K562 (cell line): Measurements from ENCODE around the gene FAM171A1. TPM values are rescaled to one million over a fixed set of nuclear protein-coding genes. Genes with fewer than 3 reads are reported as not detected.

Experiments
- CBX5 ChIP-seq: IDR thresholded peaks from 2 replicates; pipeline ENCODE4 v1.6.1; 2014; ENCODE audit warnings: low read depth, borderline replicate concordance
- DACH1 ChIP-seq: fragments of 450-650 bp; IDR thresholded peaks from 2 replicates; pipeline ENCODE4 v1.6.1; 2018; ENCODE audit not compliant: partially characterized antibody
- JUND ChIP-seq, 2 experiments: IDR thresholded peaks; 2 replicates in 1 of 2; 3 replicates in 1 of 2; pipeline ENCODE4 v1.6.1; 2011; ENCODE audit warnings: borderline replicate concordance in 2 of 2, low read depth in 2 of 2, low read length in 2 of 2, improper control_type of control experiment in 1 of 2, missing biosample characterization in 1 of 2, missing genetic modification characterization in 1 of 2, missing genetic modification reagents in 1 of 2
- NFXL1 ChIP-seq: fragments of 450-650 bp; formaldehyde crosslinking; IDR thresholded peaks from 2 replicates; pipeline ENCODE4 v1.4.0; 2021; ENCODE audit warnings: mild to moderate bottlenecking
- POLR2A ChIP-seq: fragments of 450-650 bp; conservative IDR thresholded peaks from 2 replicates; pipeline ENCODE4 v1.6.1; 2016
- POLR3A ChIP-seq: IDR thresholded peaks from 2 replicates; pipeline ENCODE4 v1.6.1; 2011; ENCODE audit warnings: borderline replicate concordance, mild to moderate bottlenecking, moderate library complexity; ENCODE audit not compliant: insufficient read length, insufficient read depth; ENCODE audit errors: extremely low read depth
- PTRF ChIP-seq: fragments of 450-650 bp; IDR thresholded peaks from 2 replicates; pipeline ENCODE4 v1.6.1; 2016; ENCODE audit warnings: mild to moderate bottlenecking, missing genetic modification characterization, missing compliant biosample characterization
- RBM14 ChIP-seq: fragments of 200-400 bp; formaldehyde crosslinking; IDR thresholded peaks from 2 replicates; pipeline ENCODE4 v1.6.1; 2018; ENCODE audit warnings: low read depth, mild to moderate bottlenecking, low read length, moderate library complexity, borderline replicate concordance; ENCODE audit not compliant: insufficient read depth
- RBM39 ChIP-seq: fragments of 200-400 bp; formaldehyde crosslinking; optimal IDR thresholded peaks from 2 replicates; pipeline ENCODE3; 2018; ENCODE audit warnings: low read depth, low read length
- RUNX1 ChIP-seq: sonication (generic); IDR thresholded peaks from 2 replicates; pipeline ENCODE4 v1.6.1; 2016; ENCODE audit warnings: antibody characterized with exemption, low read depth
- STAT5A ChIP-seq: IDR thresholded peaks from 2 replicates; pipeline ENCODE4 v1.6.1; 2012; ENCODE audit warnings: low read length, inconsistent platforms, borderline replicate concordance
- ZNF766 ChIP-seq: fragments of 200-800 bp; sonication (Bioruptor generic); conservative IDR thresholded peaks from 2 replicates; pipeline ENCODE4 v1.6.1; 2016; ENCODE audit warnings: missing genetic modification characterization, missing compliant biosample characterization
- polyA plus RNA-seq, 8 experiments: library from polyadenylated mRNA; depleted of rRNA in 4 of 8; stranded (reverse) in 5 of 8; unstranded in 3 of 8; fragments of >200 nt; fragmentation: Nextera tagmentation in 2 of 8; fragmentation: Illumina TruSeq in 1 of 8; extraction: Ambion mirVana in 2 of 8; extraction: Trizol in 1 of 8; gene quantifications; 2 replicates each; pipeline versions ENCODE4 v1.2.1 to v1.2.3, GENCODE V29; 2011 to 2014; ENCODE audit warnings: inconsistent platforms in 1 of 8, missing spikeins in 1 of 8
- total RNA-seq, 7 experiments: library from RNA; depleted of rRNA in 6 of 7; stranded (reverse); fragments of >200 nt in 6 of 7; fragmentation: Illumina TruSeq in 2 of 7; extraction: Trizol in 2 of 7; gene quantifications; 2 replicates each; pipeline versions ENCODE4 v1.2.1 to v1.2.3, GENCODE V29; 2011 to 2021; ENCODE audit warnings: low replicate concordance in 1 of 7
- TF ChIP-seq, protein P1 (sequence below): sonication (generic); formaldehyde crosslinking; IDR thresholded peaks from 2 replicates; pipeline ENCODE4 v1.8.0; 2022; ENCODE audit warnings: mild to moderate bottlenecking, missing genetic modification reagents
- TF ChIP-seq, protein P2 (sequence below), 2 experiments: fragments of 150-350 bp in 1 of 2; IDR thresholded peaks; 2 replicates each; pipeline ENCODE4 v1.6.1; 2012 to 2016; ENCODE audit warnings: low read depth in 2 of 2, low read length in 2 of 2, mild to moderate bottlenecking in 1 of 2, moderate library complexity in 1 of 2
- TF ChIP-seq, protein P3 (sequence below): fragments of 250-450 bp; sonication (Bioruptor Pico); IDR thresholded peaks from 2 replicates; pipeline ENCODE4 v1.5.0; 2021
- TF ChIP-seq, protein P4 (sequence below): IDR thresholded peaks from 2 replicates; pipeline ENCODE4 v1.6.1; 2014; ENCODE audit warnings: antibody characterized with exemption

The FAM171A1 gene
- total and polyA plus RNA-seq, 9 of the 15 experiments (the other 6 are each of a cell fraction or from before 2014, with no cell fraction given), result 0.51 to 8.2 (median 4.8) TPM

DNA sequence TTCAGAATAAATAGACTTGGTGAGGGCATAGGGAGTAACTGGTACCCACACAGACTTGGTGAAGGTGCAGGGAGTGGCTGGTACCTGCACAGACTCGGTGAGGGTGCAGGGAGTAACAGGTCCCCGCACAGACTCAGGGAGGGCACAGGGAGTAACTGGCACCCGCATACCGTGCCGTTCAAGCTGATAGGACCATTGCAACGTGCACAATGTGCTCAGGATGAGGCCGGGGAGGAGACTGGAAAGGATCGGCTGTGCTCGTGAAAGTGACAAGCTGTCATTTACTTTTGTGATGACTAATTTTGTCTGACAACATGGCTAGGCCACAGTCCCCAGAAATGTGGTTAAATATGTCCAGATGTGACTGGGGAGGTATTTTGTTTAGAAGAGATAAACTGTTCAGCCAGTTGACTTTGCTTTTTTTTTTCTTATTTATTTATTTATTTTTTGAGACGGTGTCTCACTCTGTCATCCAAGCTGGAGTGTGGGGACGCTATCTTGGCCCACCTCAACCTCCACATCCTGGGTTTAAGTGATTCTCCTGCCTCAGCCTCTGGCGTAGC lies 126.4 kb downstream of the FAM171A1 start (continued):
- TF ChIP-seq, protein P1, sequence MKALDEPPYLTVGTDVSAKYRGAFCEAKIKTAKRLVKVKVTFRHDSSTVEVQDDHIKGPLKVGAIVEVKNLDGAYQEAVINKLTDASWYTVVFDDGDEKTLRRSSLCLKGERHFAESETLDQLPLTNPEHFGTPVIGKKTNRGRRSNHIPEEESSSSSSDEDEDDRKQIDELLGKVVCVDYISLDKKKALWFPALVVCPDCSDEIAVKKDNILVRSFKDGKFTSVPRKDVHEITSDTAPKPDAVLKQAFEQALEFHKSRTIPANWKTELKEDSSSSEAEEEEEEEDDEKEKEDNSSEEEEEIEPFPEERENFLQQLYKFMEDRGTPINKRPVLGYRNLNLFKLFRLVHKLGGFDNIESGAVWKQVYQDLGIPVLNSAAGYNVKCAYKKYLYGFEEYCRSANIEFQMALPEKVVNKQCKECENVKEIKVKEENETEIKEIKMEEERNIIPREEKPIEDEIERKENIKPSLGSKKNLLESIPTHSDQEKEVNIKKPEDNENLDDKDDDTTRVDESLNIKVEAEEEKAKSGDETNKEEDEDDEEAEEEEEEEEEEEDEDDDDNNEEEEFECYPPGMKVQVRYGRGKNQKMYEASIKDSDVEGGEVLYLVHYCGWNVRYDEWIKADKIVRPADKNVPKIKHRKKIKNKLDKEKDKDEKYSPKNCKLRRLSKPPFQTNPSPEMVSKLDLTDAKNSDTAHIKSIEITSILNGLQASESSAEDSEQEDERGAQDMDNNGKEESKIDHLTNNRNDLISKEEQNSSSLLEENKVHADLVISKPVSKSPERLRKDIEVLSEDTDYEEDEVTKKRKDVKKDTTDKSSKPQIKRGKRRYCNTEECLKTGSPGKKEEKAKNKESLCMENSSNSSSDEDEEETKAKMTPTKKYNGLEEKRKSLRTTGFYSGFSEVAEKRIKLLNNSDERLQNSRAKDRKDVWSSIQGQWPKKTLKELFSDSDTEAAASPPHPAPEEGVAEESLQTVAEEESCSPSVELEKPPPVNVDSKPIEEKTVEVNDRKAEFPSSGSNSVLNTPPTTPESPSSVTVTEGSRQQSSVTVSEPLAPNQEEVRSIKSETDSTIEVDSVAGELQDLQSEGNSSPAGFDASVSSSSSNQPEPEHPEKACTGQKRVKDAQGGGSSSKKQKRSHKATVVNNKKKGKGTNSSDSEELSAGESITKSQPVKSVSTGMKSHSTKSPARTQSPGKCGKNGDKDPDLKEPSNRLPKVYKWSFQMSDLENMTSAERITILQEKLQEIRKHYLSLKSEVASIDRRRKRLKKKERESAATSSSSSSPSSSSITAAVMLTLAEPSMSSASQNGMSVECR (CRISPR knock-in tag), result peak; percentile 61; the same call in 1 of the 2 replicates
- TF ChIP-seq, protein P2, sequence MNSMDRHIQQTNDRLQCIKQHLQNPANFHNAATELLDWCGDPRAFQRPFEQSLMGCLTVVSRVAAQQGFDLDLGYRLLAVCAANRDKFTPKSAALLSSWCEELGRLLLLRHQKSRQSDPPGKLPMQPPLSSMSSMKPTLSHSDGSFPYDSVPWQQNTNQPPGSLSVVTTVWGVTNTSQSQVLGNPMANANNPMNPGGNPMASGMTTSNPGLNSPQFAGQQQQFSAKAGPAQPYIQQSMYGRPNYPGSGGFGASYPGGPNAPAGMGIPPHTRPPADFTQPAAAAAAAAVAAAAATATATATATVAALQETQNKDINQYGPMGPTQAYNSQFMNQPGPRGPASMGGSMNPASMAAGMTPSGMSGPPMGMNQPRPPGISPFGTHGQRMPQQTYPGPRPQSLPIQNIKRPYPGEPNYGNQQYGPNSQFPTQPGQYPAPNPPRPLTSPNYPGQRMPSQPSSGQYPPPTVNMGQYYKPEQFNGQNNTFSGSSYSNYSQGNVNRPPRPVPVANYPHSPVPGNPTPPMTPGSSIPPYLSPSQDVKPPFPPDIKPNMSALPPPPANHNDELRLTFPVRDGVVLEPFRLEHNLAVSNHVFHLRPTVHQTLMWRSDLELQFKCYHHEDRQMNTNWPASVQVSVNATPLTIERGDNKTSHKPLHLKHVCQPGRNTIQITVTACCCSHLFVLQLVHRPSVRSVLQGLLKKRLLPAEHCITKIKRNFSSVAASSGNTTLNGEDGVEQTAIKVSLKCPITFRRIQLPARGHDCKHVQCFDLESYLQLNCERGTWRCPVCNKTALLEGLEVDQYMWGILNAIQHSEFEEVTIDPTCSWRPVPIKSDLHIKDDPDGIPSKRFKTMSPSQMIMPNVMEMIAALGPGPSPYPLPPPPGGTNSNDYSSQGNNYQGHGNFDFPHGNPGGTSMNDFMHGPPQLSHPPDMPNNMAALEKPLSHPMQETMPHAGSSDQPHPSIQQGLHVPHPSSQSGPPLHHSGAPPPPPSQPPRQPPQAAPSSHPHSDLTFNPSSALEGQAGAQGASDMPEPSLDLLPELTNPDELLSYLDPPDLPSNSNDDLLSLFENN (IDR thresholded peaks at IDR 0.05; ENCODE audit: low read depth in 2 of 2, low read length in 2 of 2), result peak in 1 of 2 experiments; percentile 48; a peak in 1 of 4 replicates
- TF ChIP-seq POLR3A (no peak), RBM14 (no peak), RUNX1 (no peak), RBM39 (no peak), STAT5A (peak; percentile 36; the same call in 1 of the 2 replicates), JUND (IDR thresholded peaks at IDR 0.05; ENCODE audit: borderline replicate concordance, low read depth, low read length) (peak; percentile 85), JUND (tag; IDR thresholded peaks at IDR 0.05; ENCODE audit: borderline replicate concordance, low read depth, low read length) (peak; percentile 70; the same call in 1 of the 3 replicates), DACH1 (no peak), ZNF766 (CRISPR knock-in tag) (0 out of 2 replicates have a peak, but pooled peaks have one; percentile 35), CBX5 (no peak), POLR2A (no peak), PTRF (no peak), NFXL1 (CRISPR knock-in tag) (no peak)
- TF ChIP-seq, protein P3, sequence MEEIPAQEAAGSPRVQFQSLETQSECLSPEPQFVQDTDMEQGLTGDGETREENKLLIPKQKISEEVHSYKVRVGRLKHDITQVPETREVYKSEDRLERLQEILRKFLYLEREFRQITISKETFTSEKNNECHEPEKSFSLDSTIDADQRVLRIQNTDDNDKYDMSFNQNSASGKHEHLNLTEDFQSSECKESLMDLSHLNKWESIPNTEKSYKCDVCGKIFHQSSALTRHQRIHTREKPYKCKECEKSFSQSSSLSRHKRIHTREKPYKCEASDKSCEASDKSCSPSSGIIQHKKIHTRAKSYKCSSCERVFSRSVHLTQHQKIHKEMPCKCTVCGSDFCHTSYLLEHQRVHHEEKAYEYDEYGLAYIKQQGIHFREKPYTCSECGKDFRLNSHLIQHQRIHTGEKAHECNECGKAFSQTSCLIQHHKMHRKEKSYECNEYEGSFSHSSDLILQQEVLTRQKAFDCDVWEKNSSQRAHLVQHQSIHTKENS (CRISPR knock-in tag), result no peak
- TF ChIP-seq, protein P4, sequence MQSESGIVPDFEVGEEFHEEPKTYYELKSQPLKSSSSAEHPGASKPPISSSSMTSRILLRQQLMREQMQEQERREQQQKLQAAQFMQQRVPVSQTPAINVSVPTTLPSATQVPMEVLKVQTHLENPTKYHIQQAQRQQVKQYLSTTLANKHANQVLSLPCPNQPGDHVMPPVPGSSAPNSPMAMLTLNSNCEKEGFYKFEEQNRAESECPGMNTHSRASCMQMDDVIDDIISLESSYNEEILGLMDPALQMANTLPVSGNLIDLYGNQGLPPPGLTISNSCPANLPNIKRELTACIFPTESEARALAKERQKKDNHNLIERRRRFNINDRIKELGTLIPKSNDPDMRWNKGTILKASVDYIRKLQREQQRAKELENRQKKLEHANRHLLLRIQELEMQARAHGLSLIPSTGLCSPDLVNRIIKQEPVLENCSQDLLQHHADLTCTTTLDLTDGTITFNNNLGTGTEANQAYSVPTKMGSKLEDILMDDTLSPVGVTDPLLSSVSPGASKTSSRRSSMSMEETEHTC, result no peak
